AG04449 (cell line): Measurements from ENCODE around the gene ZNF189.
A peak's percentile ranks its signal among the peaks of the same experiment; 100 is the strongest.

Experiments used
- CTCF ChIA-PET: fragments of 350-600 bp; formaldehyde crosslinking; extraction: SDS; loops from one replicate; lab custom pipeline; 2021; ENCODE audit warnings: antibody characterized with exemption; lab: Yijun Ruan, JAX
- POLR2A ChIA-PET: fragments of 400-600, 350-600 bp; formaldehyde crosslinking; extraction: SDS; loops from one replicate; lab custom pipeline; 2020; ENCODE audit warnings: antibody characterized with exemption, inconsistent platforms; lab: Yijun Ruan, JAX
- DNase-seq: peaks from one replicate; pipeline ENCODE4 v3.0.0-alpha.2; 2010; ENCODE audit warnings: low read depth, low spot score
- H3K4me3 ChIP-seq: 2 replicates; pipeline ENCODE4 v1.5.1; 2011; ENCODE audit warnings: low read depth, mild to moderate bottlenecking, control low read depth, low read length
- CTCF ChIP-seq: IDR thresholded peaks from one replicate; pipeline ENCODE4 v1.5.1; 2011; ENCODE audit warnings: mild to moderate bottlenecking, moderate library complexity, low read length, control low read depth, inconsistent platforms; ENCODE audit not compliant: insufficient read depth; ENCODE audit errors: missing control alignments

Gene ZNF189

DNA sequence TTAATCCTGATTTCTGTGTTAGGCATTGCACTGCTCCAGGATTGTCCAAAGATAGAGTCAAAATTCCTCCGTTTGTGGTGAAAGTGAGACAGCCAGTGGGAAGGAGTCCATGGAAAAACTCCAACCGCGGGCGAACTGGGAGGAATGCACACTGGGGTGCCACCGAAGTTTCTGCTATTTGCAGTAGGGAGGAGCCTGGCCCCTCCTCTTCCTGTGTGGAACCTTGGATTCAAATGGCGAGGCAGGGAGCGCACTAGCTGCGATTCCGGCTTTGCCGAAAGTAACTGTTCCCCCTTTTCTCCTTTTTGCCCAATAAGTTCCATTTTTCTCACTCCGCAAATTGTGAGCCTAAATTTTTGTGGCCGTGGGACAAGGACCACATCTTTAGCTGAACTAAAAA is 23.1 kb upstream of the ZNF189 start:
- no peak for TF ChIP-seq CTCF
- ChIA-PET CTCF (interaction anchor here (10.1 kb wide), 1 partner anchor 12 kb away, joined by 77 read pairs; no protein-coding TSS in a partner anchor), POLR2A (interaction anchor here (1.1 kb wide), 1 partner anchor 23 kb away, joined by 4 read pairs; the partner anchor contains the start of genes MRPL50 and ZNF189)
- no peak overlapping the region for H3K4me3 ChIP-seq
- no peak for DNase-seq

DNA sequence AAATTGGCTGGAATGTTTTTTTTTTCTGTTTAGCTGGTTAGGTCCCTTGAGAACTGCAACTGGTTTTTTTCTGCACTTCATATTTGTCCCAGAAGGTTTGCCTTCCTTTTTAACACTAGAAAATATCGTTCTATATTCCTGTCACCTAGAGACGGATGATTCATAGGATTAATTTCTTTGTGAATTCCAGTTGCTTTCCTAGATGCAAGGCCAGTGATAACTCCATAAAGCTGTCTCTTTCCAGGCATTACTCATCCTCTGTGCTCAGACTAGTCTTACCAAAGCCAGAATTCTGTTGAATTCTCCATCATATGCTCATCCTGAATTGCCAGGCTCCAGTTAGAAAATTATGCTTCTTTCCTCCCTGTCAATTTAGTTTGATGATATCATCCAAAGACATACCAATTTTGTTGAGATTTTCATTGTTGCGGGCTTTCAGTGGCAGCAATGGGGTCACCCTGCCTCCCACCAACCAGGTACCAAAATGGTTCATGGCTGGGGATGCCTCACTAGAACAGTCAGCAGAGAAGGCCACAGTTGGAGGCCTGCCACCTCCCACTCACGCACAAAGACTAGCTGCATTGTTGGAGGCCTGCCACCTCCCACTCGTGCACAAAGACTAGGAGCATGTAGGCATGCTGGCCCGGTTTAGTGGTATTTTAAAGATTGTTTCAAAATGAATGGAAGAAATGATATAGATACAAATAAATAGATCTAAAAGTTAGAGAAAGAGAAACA is 22.4 kb upstream of the ZNF189 start:
- POLR2A ChIA-PET = interaction anchor here (1.1 kb wide), 1 partner anchor 22 kb away, joined by 4 read pairs; the partner anchor contains the start of genes MRPL50 and ZNF189
- no peak overlapping the region for H3K4me3 ChIP-seq
- DNase-seq = peak; percentile 58
- CTCF ChIA-PET = interaction anchor here (1.0 to 10.1 kb wide), 3 partner anchors 12 to 64 kb away, joined by 3 to 77 read pairs (median 3); no protein-coding TSS in a partner anchor
- TF ChIP-seq CTCF = no peak

DNA sequence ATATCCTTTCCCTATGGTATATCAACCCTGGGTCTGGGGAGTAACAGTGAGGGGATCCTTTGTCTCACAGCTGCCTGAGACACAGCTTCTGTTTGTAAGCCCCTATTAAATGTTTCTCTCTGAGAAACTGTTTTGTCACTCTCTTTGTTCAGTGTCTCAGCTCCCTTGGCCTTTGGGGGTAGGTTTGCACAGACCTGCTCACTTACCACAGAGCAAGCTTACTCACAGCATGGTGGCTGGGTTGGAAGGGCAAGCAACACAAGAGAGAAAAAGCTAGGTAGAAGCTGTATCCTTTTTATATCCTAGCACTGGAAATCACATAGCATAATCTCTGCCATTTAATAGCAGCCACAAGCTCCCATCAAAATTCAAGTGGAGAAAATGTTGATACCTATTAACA is 18.4 kb upstream of the ZNF189 start:
- CTCF ChIA-PET = interaction anchor here (1.3 kb wide), 1 partner anchor 9 kb away, joined by 9 read pairs; no protein-coding TSS in a partner anchor
- no peak for TF ChIP-seq CTCF
- no peak overlapping the region for H3K4me3 ChIP-seq
- no peak for DNase-seq
- POLR2A ChIA-PET = no interaction called here

GRCh38 chr9:101381118-101381517 is 17.5 kb upstream of the ZNF189 start:
- no peak for TF ChIP-seq CTCF
- no peak for DNase-seq
- ChIA-PET POLR2A (no interaction called here), CTCF (interaction anchor here (1.3 kb wide), 1 partner anchor 8 kb away, joined by 9 read pairs; no protein-coding TSS in a partner anchor)
- H3K4me3 ChIP-seq = no peak overlapping the region

DNA sequence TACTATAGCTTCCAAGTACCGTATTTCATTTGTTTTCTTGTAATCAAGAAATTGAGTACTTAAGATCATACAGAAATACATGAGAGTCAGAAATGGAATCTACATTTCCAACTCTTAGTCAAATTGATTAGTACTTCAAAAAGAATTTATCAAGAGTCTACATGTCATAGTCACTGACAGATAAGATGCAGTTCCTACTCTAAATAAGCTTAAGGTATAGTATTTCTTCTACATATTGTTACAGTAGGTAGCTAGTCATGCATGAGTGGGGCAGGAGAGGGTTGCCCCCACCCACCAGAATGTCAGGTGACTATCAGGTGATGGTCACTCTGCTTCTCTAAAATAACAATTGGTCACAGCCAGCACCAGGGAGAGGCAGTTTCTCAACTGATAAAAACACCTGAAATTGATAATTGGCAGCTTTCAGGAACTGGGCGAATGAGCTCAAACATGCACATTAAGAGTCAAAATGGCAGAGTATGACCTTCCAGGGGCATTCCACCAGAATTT is 16.8 kb upstream of the ZNF189 start:
- CTCF ChIA-PET = interaction anchor here (0.9 kb wide), 1 partner anchor 67 kb away, joined by 3 read pairs; no protein-coding TSS in a partner anchor

More for the DNA sequence above, 16.8 kb upstream of the ZNF189 start:
- TF ChIP-seq CTCF = no peak
- POLR2A ChIA-PET = no interaction called here
- no peak overlapping the region for H3K4me3 ChIP-seq
- DNase-seq = no peak
